ENCODE results near the gene INPP4B. TPM values are rescaled to one million over a fixed set of nuclear protein-coding genes. Genes with fewer than 3 reads are reported as not detected.

Gene INPP4B
- polyA plus RNA-seq, 1 of the 3 experiments (the other 2 are of a cell fraction), result 0.08 TPM

- no peak for TF ChIP-seq TCF12 (IDR thresholded peaks at IDR 0.05)
- no peak for TF ChIP-seq FOXJ3 (CRISPR knock-in tag; IDR thresholded peaks at IDR 0.05)
- no peak for TF ChIP-seq RFX5 (IDR thresholded peaks at IDR 0.05; ENCODE audit: low read length)
- no peak for TF ChIP-seq SMC3 (IDR thresholded peaks at IDR 0.05; ENCODE audit: low read depth, low read length)
- TF ChIP-seq USF1 (IDR thresholded peaks at IDR 0.05; ENCODE audit: borderline replicate concordance, low read depth), result no peak
- no peak for TF ChIP-seq GATA2 (CRISPR knock-in tag; IDR thresholded peaks at IDR 0.05)
- no peak overlapping the region for H3K27ac ChIP-seq (ENCODE audit: low read depth in 2 of 2, low read length in 1 of 2)
- POLR2A ChIA-PET, result no interaction called here
- H2AFZ ChIP-seq (ENCODE audit: low read depth), result no peak overlapping the region
- H3K4me2 ChIP-seq, result no peak overlapping the region
- H3K9me3 ChIP-seq, result no peaks in the 10 kb centered on the region
- WGBS (ENCODE audit: low lambda C conversion rate), result 83% methylated on average over 1 of the region's 1 CpG
- H4K20me1 ChIP-seq (ENCODE audit: insufficient read depth), result no peaks in the 10 kb centered on the region
- H3K4me1 ChIP-seq (ENCODE audit: control insufficient read depth in 1 of 2, insufficient read depth in 2 of 2, low read depth in 1 of 2, low read length in 1 of 2), result peaks cover 0 to 2% of the 10 kb centered on the region in 2 experiments; a peak in 2 of 4 replicates
- CTCF ChIA-PET, result interaction anchor here (0.9 to 2.6 kb wide), 3 partner anchors 17 to 373 kb away, joined by 3 to 8 read pairs (median 5); no protein-coding TSS in a partner anchor
- no peak overlapping the region for H3K4me3 ChIP-seq (ENCODE audit: low read depth in 2 of 2, low read length in 1 of 2)
- no peaks in the 10 kb centered on the region for H3K27me3 ChIP-seq (ENCODE audit: insufficient read depth)
- no peaks in the 10 kb centered on the region for H3K9me2 ChIP-seq
- DNase-seq, result no peak
- H3F3A ChIP-seq (replicated peaks; ENCODE audit: insufficient read depth), result no peaks in the 10 kb centered on the region
- H3K36me3 ChIP-seq (replicated peaks in 1 of 2; ENCODE audit: control insufficient read depth in 1 of 2, insufficient read depth in 2 of 2, low read length in 1 of 2), result no peaks in the 10 kb centered on the region
- no peak overlapping the region for H3K9ac ChIP-seq
- no peaks in the 10 kb centered on the region for H3K79me2 ChIP-seq (ENCODE audit: insufficient read depth)
Observed at GRCh38 chr4:142348613-142349021, 497.5 kb downstream of the INPP4B start.

- Histone ChIP-seq H2AFZ (ENCODE audit: low read depth) (no peak overlapping the region), H3F3A (replicated peaks; ENCODE audit: insufficient read depth) (no peaks in the 10 kb centered on the region), H3K4me2 (no peak overlapping the region), H3K9me3 (no peaks in the 10 kb centered on the region), H3K27me3 (ENCODE audit: insufficient read depth) (no peaks in the 10 kb centered on the region), H3K79me2 (ENCODE audit: insufficient read depth) (no peaks in the 10 kb centered on the region), H3K9me2 (no peaks in the 10 kb centered on the region), H3K4me3 (ENCODE audit: low read depth in 2 of 2, low read length in 1 of 2) (no peak overlapping the region), H3K4me1 (ENCODE audit: control insufficient read depth in 1 of 2, insufficient read depth in 2 of 2, low read depth in 1 of 2, low read length in 1 of 2) (no peaks in the 10 kb centered on the region; a peak in 1 of 4 replicates), H3K36me3 (replicated peaks in 1 of 2; ENCODE audit: control insufficient read depth in 1 of 2, insufficient read depth in 2 of 2, low read length in 1 of 2) (no peaks in the 10 kb centered on the region), H3K9ac (no peak overlapping the region), H4K20me1 (ENCODE audit: insufficient read depth) (no peaks in the 10 kb centered on the region), H3K27ac (ENCODE audit: low read depth in 2 of 2, low read length in 1 of 2) (no peak overlapping the region)
- ChIA-PET POLR2A (no interaction called here), CTCF (interaction anchor here (2.6 kb wide), 1 partner anchor 15 kb away, joined by 8 read pairs; no protein-coding TSS in a partner anchor)
- TF ChIP-seq TCF12 (IDR thresholded peaks at IDR 0.05), result no peak
- TF ChIP-seq MAX (IDR thresholded peaks at IDR 0.05; ENCODE audit: low read depth), result no peak
- no peak for TF ChIP-seq FOXM1 (IDR thresholded peaks at IDR 0.05; ENCODE audit: low read depth)
- no peak for TF ChIP-seq EP300 (IDR thresholded peaks at IDR 0.05; ENCODE audit: borderline replicate concordance in 1 of 2, low read depth in 1 of 2, low read length in 1 of 2)
- no peak for TF ChIP-seq RAD21 (IDR thresholded peaks at IDR 0.05; ENCODE audit: low read length)
- no peak for TF ChIP-seq PBX3 (IDR thresholded peaks at IDR 0.05)
- TF ChIP-seq SIN3A (IDR thresholded peaks at IDR 0.05; ENCODE audit: borderline replicate concordance, low read depth, low read length), result no peak
- TF ChIP-seq MEF2A (IDR thresholded peaks at IDR 0.05; ENCODE audit: borderline replicate concordance, low read depth), result no peak
- no peak for DNase-seq
Observed at GRCh38 chr4:142347241-142347640, 498.9 kb downstream of the INPP4B start.
